Keratinocyte (primary cell): Measurements from ENCODE around the gene NUP214. TPM values are rescaled to one million over a fixed set of nuclear protein-coding genes. Genes with fewer than 3 reads are reported as not detected.

ENCODE experiments used
- DNase-seq: peaks from one replicate; pipeline ENCODE4 v3.0.0-alpha.2; 2011; ENCODE audit warnings: low read depth, missing footprints, low spot score
- FAIRE-seq: peaks from 2 replicates; lab custom pipeline; 2011; peaks lifted over from hg19 to GRCh38; lab: Jason Lieb, UNC
- H2AFZ ChIP-seq: 2 replicates; pipeline ENCODE4 v1.6.0; 2012; ENCODE audit warnings: low read length, control low read depth, inconsistent platforms; ENCODE audit not compliant: control insufficient read depth
- H3K27ac ChIP-seq: 2 replicates; pipeline ENCODE4 v1.5.1; 2011; ENCODE audit warnings: low read length; ENCODE audit not compliant: control insufficient read depth, insufficient read depth
- H3K27me3 ChIP-seq: 3 replicates; pipeline ENCODE4 v1.6.0; 2011; ENCODE audit warnings: low read length; ENCODE audit not compliant: control insufficient read depth, insufficient read depth; ENCODE audit errors: extremely low read depth
- H3K36me3 ChIP-seq, 2 experiments: 2 replicates in 1 of 2; 3 replicates in 1 of 2; pipeline ENCODE4 v1.5.1; 2011; ENCODE audit warnings: low read length in 2 of 2, mild to moderate bottlenecking in 1 of 2; ENCODE audit not compliant: control insufficient read depth in 2 of 2, insufficient read depth in 2 of 2; ENCODE audit errors: extremely low read depth in 1 of 2
- H3K4me1 ChIP-seq: 3 replicates; pipeline ENCODE4 v1.5.1; 2011; ENCODE audit warnings: low read length; ENCODE audit not compliant: control insufficient read depth, insufficient read depth; ENCODE audit errors: extremely low read depth
- H3K4me2 ChIP-seq: 3 replicates; pipeline ENCODE4 v1.6.0; 2011; ENCODE audit warnings: low read depth, low read length; ENCODE audit not compliant: control insufficient read depth, insufficient read depth; ENCODE audit errors: extremely low read depth
- H3K4me3 ChIP-seq, 3 experiments: fragments of 200-600 bp in 1 of 3; sonication (generic) in 1 of 3; 2 replicates in 2 of 3; 3 replicates in 1 of 3; pipeline ENCODE4 v1.5.1; 2011 to 2016; ENCODE audit warnings: low read length in 3 of 3, mild to moderate bottlenecking in 3 of 3, control low read depth in 2 of 3, inconsistent platforms in 1 of 3, low read depth in 1 of 3, mixed read lengths in 1 of 3, mixed run types in 1 of 3, moderate library complexity in 1 of 3; ENCODE audit not compliant: control insufficient read depth in 2 of 3, insufficient read depth in 2 of 3; ENCODE audit errors: extremely low read depth in 1 of 3
- H3K79me2 ChIP-seq: 2 replicates; pipeline ENCODE4 v1.6.0; 2012; ENCODE audit warnings: low read length; ENCODE audit not compliant: control insufficient read depth, insufficient read depth
- H3K9ac ChIP-seq: 3 replicates; pipeline ENCODE4 v1.6.0; 2011; ENCODE audit warnings: low read length; ENCODE audit not compliant: control insufficient read depth, insufficient read depth; ENCODE audit errors: extremely low read depth
- H3K9me1 ChIP-seq: 3 replicates; pipeline ENCODE4 v1.6.0; 2011; ENCODE audit warnings: low read length; ENCODE audit not compliant: control insufficient read depth, insufficient read depth; ENCODE audit errors: extremely low read depth
- H3K9me3 ChIP-seq: 2 replicates; pipeline ENCODE4 v1.5.1; 2012; ENCODE audit warnings: low read depth, low read length; ENCODE audit not compliant: control insufficient read depth
- H4K20me1 ChIP-seq: 3 replicates; pipeline ENCODE4 v1.6.0; 2011; ENCODE audit warnings: low read length; ENCODE audit not compliant: control insufficient read depth, insufficient read depth; ENCODE audit errors: extremely low read depth
- EZH2 ChIP-seq: IDR thresholded peaks from one replicate; pipeline ENCODE4 v1.6.1; 2012; ENCODE audit warnings: inconsistent platforms, mild to moderate bottlenecking, low read length, moderate library complexity
- dilution Hi-C: fragments of 300-500 bp; cut with MboI; formaldehyde crosslinking; loops from one replicate; pipeline ENCODE4 v1.7.0; 2020; ENCODE audit warnings: low sequenced_read_pairs; ENCODE audit not compliant: extremely low pct_ligation_motif_present
- polyA plus RNA-seq, 5 experiments: library from polyadenylated mRNA; depleted of rRNA in 3 of 5; stranded (reverse) in 3 of 5; stranded (forward) in 1 of 5; unstranded in 1 of 5; fragments of >200 nt; gene quantifications; 1 replicate in 1 of 5; 2 replicates in 3 of 5; 3 replicates in 1 of 5; pipeline versions ENCODE4 v1.2.1 to v1.2.3, GENCODE V29; 2011 to 2012; ENCODE audit warnings: missing spikeins in 2 of 5, low read depth in 1 of 5, low replicate concordance in 1 of 5
- TF ChIP-seq, protein P1 (sequence below), 3 experiments: IDR thresholded peaks in 1 of 3; conservative IDR thresholded peaks in 1 of 3; optimal IDR thresholded peaks in 1 of 3; 2 replicates in 2 of 3; 3 replicates in 1 of 3; pipeline versions ENCODE3 to v1.5.1; 2011; ENCODE audit warnings: low read length in 3 of 3, mild to moderate bottlenecking in 3 of 3, moderate library complexity in 2 of 3, control low read depth in 1 of 3, inconsistent platforms in 1 of 3; ENCODE audit not compliant: insufficient read depth in 2 of 3; ENCODE audit errors: extremely low read depth in 1 of 3

NUP214 gene
- polyA plus RNA-seq, 1 donor (not counting 4 experiments of a cell fraction or from before 2014, with no cell fraction given) = 7.3 TPM

- H3K4me3 ChIP-seq = no peak overlapping the region
- no peak overlapping the region for H3K4me2 ChIP-seq
- dilution Hi-C loops = no loop called here
- H3K9me1 ChIP-seq = no peaks in the 10 kb centered on the region
- H3K9me3 ChIP-seq = no peaks in the 10 kb centered on the region
- H4K20me1 ChIP-seq = no peaks in the 10 kb centered on the region
- H2AFZ ChIP-seq = no peak overlapping the region
- H3K4me1 ChIP-seq = no peaks in the 10 kb centered on the region
- H3K36me3 ChIP-seq = peaks cover 5 to 10% of the 10 kb centered on the region in 2 experiments
- DNase-seq = no peak
- TF ChIP-seq, protein P1, sequence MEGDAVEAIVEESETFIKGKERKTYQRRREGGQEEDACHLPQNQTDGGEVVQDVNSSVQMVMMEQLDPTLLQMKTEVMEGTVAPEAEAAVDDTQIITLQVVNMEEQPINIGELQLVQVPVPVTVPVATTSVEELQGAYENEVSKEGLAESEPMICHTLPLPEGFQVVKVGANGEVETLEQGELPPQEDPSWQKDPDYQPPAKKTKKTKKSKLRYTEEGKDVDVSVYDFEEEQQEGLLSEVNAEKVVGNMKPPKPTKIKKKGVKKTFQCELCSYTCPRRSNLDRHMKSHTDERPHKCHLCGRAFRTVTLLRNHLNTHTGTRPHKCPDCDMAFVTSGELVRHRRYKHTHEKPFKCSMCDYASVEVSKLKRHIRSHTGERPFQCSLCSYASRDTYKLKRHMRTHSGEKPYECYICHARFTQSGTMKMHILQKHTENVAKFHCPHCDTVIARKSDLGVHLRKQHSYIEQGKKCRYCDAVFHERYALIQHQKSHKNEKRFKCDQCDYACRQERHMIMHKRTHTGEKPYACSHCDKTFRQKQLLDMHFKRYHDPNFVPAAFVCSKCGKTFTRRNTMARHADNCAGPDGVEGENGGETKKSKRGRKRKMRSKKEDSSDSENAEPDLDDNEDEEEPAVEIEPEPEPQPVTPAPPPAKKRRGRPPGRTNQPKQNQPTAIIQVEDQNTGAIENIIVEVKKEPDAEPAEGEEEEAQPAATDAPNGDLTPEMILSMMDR (optimal IDR thresholded peaks at IDR 0.05 in 1 of 3, IDR thresholded peaks at IDR 0.05 in 1 of 3, conservative IDR thresholded peaks at IDR 0.05 in 1 of 3; ENCODE audit: extremely low read depth in 1 of 3, insufficient read depth in 2 of 3, low read length in 3 of 3) = no peak
- TF ChIP-seq EZH2 = no peak
- no peak overlapping the region for H3K27ac ChIP-seq
- FAIRE-seq = no peak
- no peak overlapping the region for H3K9ac ChIP-seq
- no peaks in the 10 kb centered on the region for H3K79me2 ChIP-seq
- H3K27me3 ChIP-seq = no peaks in the 10 kb centered on the region
Measured at GRCh38 chr9:131218370-131218769, 93.0 kb downstream of the NUP214 start.

DNA sequence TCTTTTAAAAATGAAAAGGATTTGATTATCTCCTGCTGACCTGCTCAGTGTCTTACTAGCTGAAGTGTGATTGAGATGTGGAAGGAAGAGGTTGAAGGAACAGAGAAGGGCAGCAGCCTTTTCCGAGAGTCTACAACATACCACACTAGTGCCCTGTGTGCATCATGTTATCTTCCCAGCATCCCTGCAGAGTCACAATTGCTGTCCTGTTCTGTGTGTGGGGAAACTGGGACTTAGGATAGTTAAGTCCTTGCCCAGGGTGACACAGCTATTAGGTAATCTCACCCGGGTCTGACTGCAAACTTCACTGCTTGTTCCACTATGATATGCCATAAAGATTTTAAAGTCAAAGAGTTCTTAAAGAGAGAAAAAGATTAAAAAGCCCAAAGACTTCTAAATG, 95.1 kb downstream of the NUP214 start:
- Histone ChIP-seq H3K4me2 (no peak overlapping the region), H3K27ac (no peak overlapping the region), H3K36me3 (peaks cover 6 to 9% of the 10 kb centered on the region in 2 experiments), H4K20me1 (no peaks in the 10 kb centered on the region), H3K79me2 (no peaks in the 10 kb centered on the region), H3K9me1 (no peaks in the 10 kb centered on the region), H2AFZ (no peak overlapping the region), H3K4me3 (no peak overlapping the region), H3K27me3 (no peaks in the 10 kb centered on the region), H3K9me3 (no peaks in the 10 kb centered on the region), H3K9ac (no peak overlapping the region), H3K4me1 (no peaks in the 10 kb centered on the region)
- dilution Hi-C loops = no loop called here
- TF ChIP-seq, protein P1 (optimal IDR thresholded peaks at IDR 0.05 in 1 of 3, IDR thresholded peaks at IDR 0.05 in 1 of 3, conservative IDR thresholded peaks at IDR 0.05 in 1 of 3; ENCODE audit: extremely low read depth in 1 of 3, insufficient read depth in 2 of 3, low read length in 3 of 3) = no peak
- TF ChIP-seq EZH2 = no peak
- FAIRE-seq = no peak
- DNase-seq = no peak
